ENCODE data around the gene CDON. TPM values are rescaled to one million over a fixed set of nuclear protein-coding genes. Genes with fewer than 3 reads are reported as not detected.

CDON gene
- total and polyA plus RNA-seq, 9 of the 15 experiments (the other 6 are each of a cell fraction or from before 2014, with no cell fraction given), result 0.08 to 0.64 (median 0.40) TPM

GRCh38 chr11:125959511-125959910 lies 103.2 kb downstream of the CDON start (continued):
- TF ChIP-seq PBX2 (CRISPR knock-in tag; IDR thresholded peaks at IDR 0.05; ENCODE audit: low read depth), result no peak
- TF ChIP-seq PBX2 (tag; conservative IDR thresholded peaks at IDR 0.05; ENCODE audit: low read depth), result no peak

GRCh38 chr11:125958872-125959400 lies 103.7 kb downstream of the CDON start:
- no peak for FAIRE-seq
- POLR2A ChIA-PET, result no interaction called here
- CTCF ChIA-PET (ENCODE audit: low intra/inter-chr PET ratio), result no interaction called here
- no peaks in the 10 kb centered on the region; the same call in 1 of the 2 replicates for H3K9me3 ChIP-seq (replicated peaks; ENCODE audit: control insufficient read depth, insufficient read depth, low read depth, low read length)
- no peak for DNase-seq (ENCODE audit: extremely low read depth in 1 of 4, low spot score in 3 of 4)
- peaks cover 4% of the 10 kb centered on the region for H3K9me1 ChIP-seq (ENCODE audit: control insufficient read depth, insufficient read depth, low read length)
- TF ChIP-seq FUS (optimal IDR thresholded peaks at IDR 0.05; ENCODE audit: low read depth, low read length) (no peak), POU5F1 (IDR thresholded peaks at IDR 0.05; ENCODE audit: borderline replicate concordance, low read depth, low read length, partially characterized antibody) (no peak), CSDE1 (IDR thresholded peaks at IDR 0.05) (no peak), ZNF764 (CRISPR knock-in tag; IDR thresholded peaks at IDR 0.05; ENCODE audit: low read depth) (no peak), CTBP1 (IDR thresholded peaks at IDR 0.05; ENCODE audit: borderline replicate concordance) (no peak), ZNF311 (CRISPR knock-in tag; IDR thresholded peaks at IDR 0.05) (no peak), NFRKB (IDR thresholded peaks at IDR 0.05; ENCODE audit: low read depth) (no peak), U2AF1 (optimal IDR thresholded peaks at IDR 0.05; ENCODE audit: low read depth, low read length) (no peak), ZNF165 (CRISPR knock-in tag; IDR thresholded peaks at IDR 0.05; ENCODE audit: borderline replicate concordance) (no peak), ZFP1 (CRISPR knock-in tag; IDR thresholded peaks at IDR 0.05) (no peak), SPI1 (IDR thresholded peaks at IDR 0.05; ENCODE audit: borderline replicate concordance, low read depth, low read length) (no peak)
- TF ChIP-seq, protein P1, sequence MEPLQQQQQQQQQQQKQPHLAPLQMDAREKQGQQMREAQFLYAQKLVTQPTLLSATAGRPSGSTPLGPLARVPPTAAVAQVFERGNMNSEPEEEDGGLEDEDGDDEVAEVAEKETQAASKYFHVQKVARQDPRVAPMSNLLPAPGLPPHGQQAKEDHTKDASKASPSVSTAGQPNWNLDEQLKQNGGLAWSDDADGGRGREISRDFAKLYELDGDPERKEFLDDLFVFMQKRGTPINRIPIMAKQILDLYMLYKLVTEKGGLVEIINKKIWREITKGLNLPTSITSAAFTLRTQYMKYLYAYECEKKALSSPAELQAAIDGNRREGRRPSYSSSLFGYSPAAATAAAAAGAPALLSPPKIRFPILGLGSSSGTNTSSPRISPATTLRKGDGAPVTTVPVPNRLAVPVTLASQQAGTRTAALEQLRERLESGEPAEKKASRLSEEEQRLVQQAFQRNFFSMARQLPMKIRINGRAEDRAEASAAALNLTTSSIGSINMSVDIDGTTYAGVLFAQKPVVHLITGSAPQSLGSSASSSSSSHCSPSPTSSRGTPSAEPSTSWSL (CRISPR knock-in tag; IDR thresholded peaks at IDR 0.05; ENCODE audit: borderline replicate concordance), result no peak
- no peak overlapping the region for H3K4me3 ChIP-seq
- no peak overlapping the region for H2AFZ ChIP-seq (ENCODE audit: low read depth, low read length)
- H3K27me3 ChIP-seq (ENCODE audit: control insufficient read depth in 2 of 2, insufficient read depth in 2 of 2, low read length in 2 of 2), result peaks cover 46 to 60% of the 10 kb centered on the region in 2 experiments
- no TSS peak for BruUV-seq (replicated peaks)
- ATAC-seq, result no peak
- H3K36me3 ChIP-seq (ENCODE audit: control insufficient read depth, insufficient read depth, low read length), result no peaks in the 10 kb centered on the region
- no peak overlapping the region for H3K9ac ChIP-seq (ENCODE audit: insufficient read depth in 1 of 2, low read depth in 2 of 2, low read length in 2 of 2)
- H3K4me1 ChIP-seq (replicated peaks in 1 of 2; ENCODE audit: control insufficient read depth in 2 of 2, insufficient read depth in 2 of 2, low read length in 2 of 2), result no peaks in the 10 kb centered on the region; a peak in 1 of 5 replicates
- in situ Hi-C loops (cut with MboI), result no loop called here
- no peak overlapping the region for H3K4me2 ChIP-seq (ENCODE audit: insufficient read depth, low read length)
- no peaks in the 10 kb centered on the region for H3K79me2 ChIP-seq (ENCODE audit: control insufficient read depth, insufficient read depth, low read length)
- peaks cover 4% of the 10 kb centered on the region; the same call in 1 of the 2 replicates for H4K20me1 ChIP-seq (replicated peaks; ENCODE audit: control insufficient read depth, insufficient read depth, low read length)
- no peak overlapping the region for H3K27ac ChIP-seq (ENCODE audit: extremely low read depth, low read depth, low read length)
- under 1% methylated on average over 4 of the region's 4 CpGs for WGBS (ENCODE audit: insufficient coverage, low coverage, missing lambda C conversion rate)
- intact Hi-C loops (cut with micrococcal nuclease), result no loop called here
